HG03520 (cell line): ENCODE data around the gene SCNN1B.

Experiments used
- ATAC-seq: cut with Tn5 transposase; IDR thresholded peaks from one replicate; pipeline ENCODE4 v1.9.1; 2021; ENCODE audit warnings: mild to moderate bottlenecking, moderate library complexity; ENCODE audit not compliant: unreplicated experiment

The SCNN1B gene

GRCh38 chr16:23319861-23320615 lies 17.9 kb downstream of the SCNN1B start:
- ATAC-seq, result no peak

- no peak for ATAC-seq
Observed at GRCh38 chr16:23320693-23321092, 18.6 kb downstream of the SCNN1B start.

GRCh38 chr16:23321206-23321875 lies 19.2 kb downstream of the SCNN1B start:
- no peak for ATAC-seq

- ATAC-seq, result no peak
Observed at GRCh38 chr16:23323224-23324030, 21.3 kb downstream of the SCNN1B start.

- ATAC-seq, result no peak
Observed at GRCh38 chr16:23324727-23325126, 22.6 kb downstream of the SCNN1B start.

GRCh38 chr16:23327836-23328235 lies 25.7 kb downstream of the SCNN1B start:
- no peak for ATAC-seq

- no peak for ATAC-seq
Observed at GRCh38 chr16:23330161-23330560, 28.1 kb downstream of the SCNN1B start.

GRCh38 chr16:23330583-23331249 lies 28.6 kb downstream of the SCNN1B start:
- ATAC-seq, result no peak

- no peak for ATAC-seq
Observed at GRCh38 chr16:23333034-23333579, 31.0 kb downstream of the SCNN1B start.

- ATAC-seq, result no peak
Observed at GRCh38 chr16:23333831-23334456, 31.8 kb downstream of the SCNN1B start.

GRCh38 chr16:23334457-23334853 lies 32.4 kb downstream of the SCNN1B start:
- no peak for ATAC-seq

GRCh38 chr16:23334950-23335349 lies 32.8 kb downstream of the SCNN1B start:
- no peak for ATAC-seq

GRCh38 chr16:23337836-23338550 lies 35.9 kb downstream of the SCNN1B start:
- ATAC-seq, result no peak

GRCh38 chr16:23339787-23340186 lies 37.7 kb downstream of the SCNN1B start:
- ATAC-seq, result no peak

GRCh38 chr16:23342083-23342640 lies 40.1 kb downstream of the SCNN1B start:
- no peak for ATAC-seq

- ATAC-seq, result no peak
Observed at GRCh38 chr16:23343643-23344612, 41.8 kb downstream of the SCNN1B start.

- no peak for ATAC-seq
Observed at GRCh38 chr16:23345237-23345636, 43.1 kb downstream of the SCNN1B start.
